GM19452 (cell line): ENCODE measurements around the gene IL18RAP.

Source experiments
- ATAC-seq: cut with Tn5 transposase; IDR thresholded peaks from one replicate; pipeline ENCODE4 v1.9.1; 2021; ENCODE audit not compliant: unreplicated experiment

The IL18RAP gene

DNA sequence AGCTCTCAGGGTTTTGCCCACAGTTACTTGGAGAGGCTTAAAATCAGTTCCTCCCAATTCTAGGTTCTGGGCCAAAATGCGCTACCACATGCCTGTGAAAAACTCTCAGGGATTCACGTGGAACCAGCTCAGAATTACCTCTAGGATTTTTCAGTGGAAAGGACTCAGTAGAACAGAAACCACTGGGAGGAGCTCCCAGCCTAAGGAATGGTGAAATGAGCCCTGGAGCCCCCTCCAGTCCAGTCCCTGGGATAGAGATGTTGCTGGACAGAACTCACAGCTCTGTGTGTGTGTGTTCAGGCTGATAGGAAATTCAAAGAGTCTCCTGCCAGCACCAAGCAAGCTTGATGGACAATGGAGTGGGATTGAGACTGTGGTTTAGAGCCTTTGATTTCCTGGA, 29.0 kb downstream of the IL18RAP start:
- ATAC-seq: no peak

GRCh38 chr2:102453501-102453900, 30.5 kb downstream of the IL18RAP start:
- no peak for ATAC-seq

GRCh38 chr2:102455061-102455670, 32.2 kb downstream of the IL18RAP start:
- no peak for ATAC-seq

- ATAC-seq: no peak
Observed at GRCh38 chr2:102460467-102460866, 37.5 kb downstream of the IL18RAP start.

- ATAC-seq: no peak
Observed at GRCh38 chr2:102461188-102461587, 38.2 kb downstream of the IL18RAP start.

DNA sequence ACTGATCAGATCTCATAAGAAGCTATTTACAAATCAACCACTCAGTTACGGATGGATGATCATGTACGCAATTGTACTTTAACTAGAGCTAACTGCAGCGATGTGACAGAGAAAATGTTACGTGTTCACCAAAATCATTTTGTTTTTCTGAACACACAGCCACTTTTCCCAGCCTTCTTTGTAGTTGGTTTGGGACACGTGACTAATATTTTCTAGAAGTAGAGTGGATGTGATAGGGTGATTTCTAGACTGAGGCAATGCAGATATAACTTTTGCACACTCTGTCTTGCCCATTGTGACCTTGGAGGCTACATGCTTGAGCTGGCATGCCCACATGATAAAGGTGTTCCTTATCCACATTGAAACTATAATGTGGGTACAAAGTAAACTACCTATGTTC, 40.2 kb downstream of the IL18RAP start:
- no peak for ATAC-seq

DNA sequence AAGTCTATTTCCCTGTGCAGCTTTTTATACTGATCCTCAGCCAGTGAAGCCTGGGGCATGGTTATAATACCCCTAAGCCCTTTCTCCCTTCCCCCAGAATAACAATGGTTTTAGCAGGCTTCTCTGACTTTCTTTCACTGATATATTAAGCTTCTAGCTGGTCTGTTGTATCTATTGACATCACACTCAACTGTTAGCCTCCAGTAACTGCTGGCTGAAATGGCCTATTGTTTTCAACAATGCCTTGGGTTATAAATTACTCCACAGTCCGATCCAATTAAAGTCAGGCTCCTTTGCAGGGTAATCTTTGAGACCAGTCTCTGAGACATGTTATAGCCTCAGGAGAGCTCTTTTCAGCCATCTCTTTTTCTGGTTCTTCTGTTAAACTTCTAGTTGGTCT, 47.2 kb downstream of the IL18RAP start:
- ATAC-seq: no peak

GRCh38 chr2:102473020-102473419, 50.1 kb downstream of the IL18RAP start, which contains the start of gene SLC9A4:
SLC9A4 (plus strand) TSS chr2:102473226; CDS start chr2:102473760, 534 bp downstream.
- ATAC-seq: no peak

- ATAC-seq: no peak
Observed at GRCh38 chr2:102473631-102474030, 50.7 kb downstream of the IL18RAP start.

- ATAC-seq: no peak
Observed at GRCh38 chr2:102474785-102475184, 51.8 kb downstream of the IL18RAP start.

GRCh38 chr2:102478686-102479470, 55.9 kb downstream of the IL18RAP start:
- ATAC-seq: no peak

DNA sequence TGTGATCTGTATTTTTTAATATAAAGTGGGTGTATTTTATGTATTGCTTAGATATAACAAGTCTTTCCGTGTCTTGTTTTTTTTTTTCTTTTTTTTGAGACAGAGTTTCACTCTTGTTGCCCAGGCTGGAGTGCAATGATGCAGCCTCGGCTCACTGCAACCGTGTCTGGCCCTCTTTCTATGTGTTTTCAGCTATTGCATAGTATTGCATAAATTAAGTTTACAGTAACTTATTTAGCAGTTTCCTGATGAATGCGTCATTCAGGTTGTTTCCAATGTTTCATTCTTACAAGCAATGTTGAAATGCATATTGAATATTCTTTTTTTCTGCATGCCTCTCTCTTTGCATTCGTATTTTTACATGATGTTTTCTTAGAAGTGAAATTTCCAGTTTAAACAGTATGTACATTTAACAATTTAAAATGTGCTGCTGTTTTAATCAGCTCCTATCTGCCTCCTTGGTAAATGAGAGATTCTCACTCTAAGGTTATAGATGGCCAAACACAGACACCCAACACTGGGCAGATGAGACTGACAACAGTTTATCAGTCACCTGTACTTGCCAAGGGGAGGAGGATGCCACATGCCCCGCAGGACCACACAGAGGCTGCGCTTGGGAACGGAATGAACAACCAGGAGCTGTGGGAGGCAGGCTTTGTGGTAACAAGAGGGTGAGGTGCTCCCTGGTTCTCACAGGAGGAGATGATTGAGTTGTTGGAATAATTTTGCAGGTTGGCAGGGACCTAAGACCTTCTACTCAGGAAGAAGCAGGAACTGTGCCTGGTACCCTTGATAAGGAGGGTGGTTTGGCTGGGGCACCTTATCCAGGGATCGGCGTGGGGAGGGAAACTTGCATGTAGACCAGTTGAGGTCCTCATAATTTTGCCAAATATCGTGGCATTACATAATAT, 57.6 kb downstream of the IL18RAP start:
- no peak for ATAC-seq

DNA sequence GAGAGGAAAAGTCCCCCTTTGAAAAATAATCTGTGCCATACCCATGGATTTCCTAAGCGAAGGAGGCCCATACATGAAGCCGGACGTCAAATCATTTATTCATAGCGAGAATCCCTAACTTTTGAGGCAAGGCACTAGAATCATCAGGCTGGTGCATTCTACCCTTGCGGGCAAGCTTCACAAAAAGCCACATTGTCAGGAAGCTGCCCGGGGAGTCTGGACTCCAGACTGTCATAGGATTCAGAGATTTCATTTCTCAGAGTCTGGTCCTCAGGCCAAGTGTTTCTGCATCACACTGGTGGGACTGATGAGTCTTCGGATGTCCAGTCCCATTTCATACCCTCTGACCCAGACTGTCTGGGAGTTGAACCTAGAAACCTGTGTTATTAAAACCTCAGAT, 59.0 kb downstream of the IL18RAP start:
- no peak for ATAC-seq

DNA sequence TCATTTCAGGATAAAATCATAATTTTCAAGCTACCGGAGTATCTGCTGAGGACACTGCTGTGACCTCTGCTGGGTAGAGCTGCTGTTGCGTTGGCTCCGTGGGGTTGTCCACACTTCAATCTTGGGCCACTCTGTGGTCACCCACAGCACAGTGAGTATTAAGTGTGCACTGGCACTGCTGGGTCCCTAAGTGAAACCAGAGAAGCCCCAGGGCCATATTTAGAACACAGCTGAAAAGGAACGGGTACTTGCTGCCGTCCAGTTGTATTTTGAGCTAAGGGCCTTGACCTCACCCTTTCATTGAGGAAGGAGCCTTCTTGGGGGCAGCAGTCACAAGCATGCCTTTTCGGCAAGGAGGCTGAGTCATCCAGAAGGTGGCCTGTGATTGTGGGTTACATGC, 60.1 kb downstream of the IL18RAP start:
- no peak for ATAC-seq

DNA sequence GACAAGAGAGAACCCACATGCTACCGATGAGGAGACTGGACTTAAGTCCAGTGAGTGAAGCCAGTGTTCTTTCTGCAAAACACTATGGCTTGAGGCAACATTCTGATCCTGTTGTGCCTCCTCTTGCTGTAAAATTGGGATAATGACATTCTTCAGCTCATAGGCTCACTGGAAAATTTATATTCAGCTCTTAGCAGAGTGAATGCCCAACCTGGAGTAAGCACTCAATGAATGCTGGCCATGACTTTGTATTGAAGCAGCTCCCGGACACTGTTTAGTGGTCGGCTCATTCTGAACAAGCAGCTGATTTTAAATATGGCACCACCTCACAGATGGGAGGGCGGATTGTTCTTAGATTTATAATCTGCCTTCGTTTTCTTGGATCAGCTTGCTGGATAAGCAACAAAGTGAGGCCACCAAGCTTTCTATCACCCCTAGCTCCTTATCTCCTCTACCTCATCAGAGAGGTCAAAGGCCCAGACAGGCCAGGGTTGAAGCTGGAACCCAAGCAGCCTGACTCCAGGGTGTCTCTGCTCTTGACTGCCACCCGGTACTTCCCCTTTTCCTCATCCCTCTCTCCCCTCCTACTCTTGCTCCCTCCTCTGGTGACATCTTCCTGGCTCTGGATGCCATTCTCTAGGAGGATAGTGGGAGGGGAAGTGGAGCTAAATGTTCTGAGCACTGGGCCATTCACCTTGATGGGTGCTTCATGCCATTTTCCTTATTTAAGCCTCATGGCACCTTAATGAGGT, 61.5 kb downstream of the IL18RAP start:
- ATAC-seq: no peak

DNA sequence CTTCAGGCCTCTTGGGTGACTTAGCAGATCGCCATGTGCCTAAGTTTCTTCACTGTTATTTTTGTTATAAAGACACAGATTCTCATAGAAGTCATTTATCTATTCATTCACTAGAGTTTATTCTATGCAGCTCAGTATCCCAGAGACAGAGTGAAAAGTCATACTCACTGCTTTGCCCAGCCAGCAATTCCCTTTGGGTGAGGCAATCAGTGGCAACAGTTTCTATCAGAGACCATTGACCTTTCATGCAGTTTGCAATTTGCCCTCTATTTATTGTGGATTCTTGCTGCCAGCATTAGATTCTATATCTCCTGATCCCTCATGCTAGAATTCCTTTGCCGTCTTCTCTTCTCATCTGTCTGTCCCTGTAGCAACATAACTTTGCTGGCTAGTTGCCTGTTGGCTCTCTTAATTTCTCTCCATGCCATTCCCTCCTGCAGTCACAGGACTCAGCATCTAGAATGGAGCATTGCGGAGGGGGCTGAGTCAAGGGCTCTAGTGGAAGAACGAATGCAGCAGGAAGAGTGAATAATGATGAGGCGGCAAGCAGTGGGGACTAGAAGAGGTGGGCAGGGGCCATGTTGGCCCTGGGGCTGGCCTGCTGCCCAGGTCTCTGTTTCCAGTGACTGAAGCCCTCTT, 62.3 kb downstream of the IL18RAP start:
- no peak for ATAC-seq

- ATAC-seq: no peak
Observed at GRCh38 chr2:102486941-102487702, 64.2 kb downstream of the IL18RAP start.

- no peak for ATAC-seq
Observed at GRCh38 chr2:102487761-102488462, 65.0 kb downstream of the IL18RAP start.

- ATAC-seq: no peak
Observed at GRCh38 chr2:102489646-102490045, 66.7 kb downstream of the IL18RAP start.
